ENCODE measurements around the gene VWA2. TPM values are rescaled to one million over a fixed set of nuclear protein-coding genes. Genes with fewer than 3 reads are reported as not detected.
A peak's percentile ranks its signal among the peaks of the same experiment; 100 is the strongest.

Gene VWA2
- total RNA-seq, 1 donor from 2014 or later = 0.08 TPM

DNA sequence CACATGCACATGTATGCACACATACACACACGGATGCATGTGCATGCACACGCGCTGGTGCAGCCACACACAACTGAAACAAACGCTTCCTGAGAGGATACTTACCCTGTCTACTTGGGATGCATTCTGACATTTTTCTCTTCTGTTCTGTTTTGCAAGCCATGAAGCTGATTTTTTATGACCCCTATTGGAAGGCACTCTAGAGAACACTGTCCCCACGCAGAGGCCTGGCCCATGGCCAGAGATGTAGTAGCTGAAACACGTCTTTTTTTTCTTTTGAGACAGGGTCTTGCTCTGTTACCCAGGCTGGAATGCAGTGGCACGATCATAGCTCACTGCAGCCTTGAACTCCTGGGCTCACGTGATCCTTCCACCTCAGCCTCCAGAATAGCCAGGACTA is 47.9 kb downstream of the VWA2 start:
- no peak for ATAC-seq (ENCODE audit: poor library complexity)
- DNase-seq = no peak
- intact Hi-C loops (cut with DNase I) = no loop called here

DNA sequence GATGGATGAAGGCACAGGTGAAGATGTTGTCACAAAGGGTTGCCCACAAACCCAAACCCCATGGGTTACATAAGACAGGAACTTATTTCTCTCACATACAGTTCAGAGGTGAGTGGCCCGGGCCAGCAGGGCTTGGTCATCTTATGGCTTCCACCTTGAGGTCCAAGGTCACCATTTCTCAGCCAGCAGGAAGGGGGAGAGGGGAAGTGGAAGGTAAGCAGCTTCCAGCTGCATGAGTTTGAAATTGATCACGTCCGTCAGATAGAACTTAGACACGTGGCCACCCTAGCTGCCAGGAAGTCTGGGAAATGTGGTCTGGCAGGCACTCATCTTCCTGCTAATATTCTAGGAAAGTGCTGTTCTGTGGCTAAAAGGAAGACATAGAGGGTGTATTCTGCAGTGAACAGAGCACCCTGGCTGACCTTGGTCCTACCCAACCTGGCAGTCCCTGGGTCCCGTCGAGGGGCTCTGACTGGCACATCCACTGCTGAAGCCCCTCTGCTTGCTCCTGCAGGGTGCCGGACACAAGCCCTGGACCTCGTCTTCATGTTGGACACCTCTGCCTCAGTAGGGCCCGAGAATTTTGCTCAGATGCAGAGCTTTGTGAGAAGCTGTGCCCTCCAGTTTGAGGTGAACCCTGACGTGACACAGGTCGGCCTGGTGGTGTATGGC is 49.5 kb downstream of the VWA2 start:
- ATAC-seq (ENCODE audit: poor library complexity) = no peak
- DNase-seq = no peak

DNA sequence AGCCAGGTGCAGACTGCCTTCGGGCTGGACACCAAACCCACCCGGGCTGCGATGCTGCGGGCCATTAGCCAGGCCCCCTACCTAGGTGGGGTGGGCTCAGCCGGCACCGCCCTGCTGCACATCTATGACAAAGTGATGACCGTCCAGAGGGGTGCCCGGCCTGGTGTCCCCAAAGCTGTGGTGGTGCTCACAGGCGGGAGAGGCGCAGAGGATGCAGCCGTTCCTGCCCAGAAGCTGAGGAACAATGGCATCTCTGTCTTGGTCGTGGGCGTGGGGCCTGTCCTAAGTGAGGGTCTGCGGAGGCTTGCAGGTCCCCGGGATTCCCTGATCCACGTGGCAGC is 50.0 kb downstream of the VWA2 start:
- intact Hi-C loops (cut with DNase I) = no loop called here
- DNase-seq = no peak
- no peak for ATAC-seq (ENCODE audit: poor library complexity)

More for the DNA sequence above, 49.5 kb downstream of the VWA2 start:
- intact Hi-C loops (cut with DNase I) = no loop called here

GRCh38 chr10:114290038-114290437 is 51.0 kb downstream of the VWA2 start:
- ATAC-seq (ENCODE audit: poor library complexity) (no peak), DNase-seq (no peak)
- intact Hi-C loops (cut with DNase I) = no loop called here

- intact Hi-C loops (cut with DNase I) = no loop called here
- ATAC-seq (ENCODE audit: poor library complexity) (no peak), DNase-seq (no peak)
Observed at GRCh38 chr10:114291076-114291475, 52.0 kb downstream of the VWA2 start.

GRCh38 chr10:114291516-114291915 is 52.5 kb downstream of the VWA2 start:
- ATAC-seq (ENCODE audit: poor library complexity) = no peak
- no peak for DNase-seq
- intact Hi-C loops (cut with DNase I) = no loop called here

- ATAC-seq (ENCODE audit: poor library complexity) = no peak
- no peak for DNase-seq
- intact Hi-C loops (cut with DNase I) = no loop called here
Observed at GRCh38 chr10:114293075-114293474, 54.0 kb downstream of the VWA2 start.

DNA sequence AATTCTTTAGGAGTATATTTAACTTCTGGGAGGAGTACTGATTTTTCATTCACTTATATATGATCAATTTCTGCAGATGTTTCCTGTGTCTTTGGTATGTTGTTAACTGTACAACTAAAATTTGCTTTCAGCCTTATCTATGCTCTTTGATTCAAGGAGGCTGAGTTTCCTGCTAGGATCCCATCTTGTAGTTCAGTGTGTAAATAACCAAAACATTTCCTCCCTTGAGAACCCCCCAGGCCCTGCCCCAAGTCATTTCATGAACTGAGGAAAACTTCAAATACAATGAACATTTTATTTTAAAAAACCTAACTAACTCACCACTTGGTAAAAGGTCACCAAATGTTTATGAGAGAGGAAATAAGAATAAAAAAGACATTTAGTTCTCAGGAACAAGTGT is 55.5 kb downstream of the VWA2 start:
- no peak for DNase-seq
- ATAC-seq (ENCODE audit: poor library complexity) = no peak
- intact Hi-C loops (cut with DNase I) = no loop called here

GRCh38 chr10:114295393-114295792 is 56.3 kb downstream of the VWA2 start:
- DNase-seq (no peak), ATAC-seq (ENCODE audit: poor library complexity) (no peak)
- intact Hi-C loops (cut with DNase I) = no loop called here

DNA sequence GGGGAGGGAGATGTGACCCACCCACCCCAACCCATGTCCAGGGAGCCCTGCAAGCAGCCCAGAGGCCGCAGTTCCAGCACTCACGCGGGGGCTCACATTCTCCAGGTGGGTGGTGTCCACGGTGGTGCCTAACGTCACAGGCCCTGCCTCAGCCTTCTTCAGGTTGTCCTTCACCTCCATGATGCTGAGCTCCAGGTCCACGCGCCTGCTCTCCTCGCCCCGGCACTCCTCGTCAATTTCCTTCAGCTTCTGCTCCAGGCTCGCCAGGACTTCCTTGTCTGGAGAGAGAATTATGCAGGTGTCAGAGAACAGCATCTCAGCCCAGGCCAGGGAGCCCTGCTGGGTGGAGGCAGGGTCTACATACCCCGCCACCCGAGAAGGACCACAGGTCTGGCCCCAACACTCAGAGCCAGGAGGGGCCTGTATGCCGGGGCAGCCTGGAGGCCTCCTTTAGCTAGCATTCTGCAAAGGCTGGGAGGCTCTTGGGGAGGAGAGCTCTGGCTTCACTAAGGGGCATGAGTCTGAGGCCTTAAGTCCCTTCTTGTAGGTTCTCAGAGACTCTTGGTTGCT is 58.2 kb downstream of the VWA2 start:
- no peak for ATAC-seq (ENCODE audit: poor library complexity)
- no peak for DNase-seq

GRCh38 chr10:114300036-114300645 is 61.1 kb downstream of the VWA2 start:
- intact Hi-C loops (cut with DNase I) = loop anchor here (10.0 kb wide), 1 partner anchor 505 kb away; no protein-coding TSS in a partner anchor
- ATAC-seq (ENCODE audit: poor library complexity) (no peak), DNase-seq (no peak)

More for the DNA sequence above, 58.2 kb downstream of the VWA2 start:
- intact Hi-C loops (cut with DNase I) = no loop called here

DNA sequence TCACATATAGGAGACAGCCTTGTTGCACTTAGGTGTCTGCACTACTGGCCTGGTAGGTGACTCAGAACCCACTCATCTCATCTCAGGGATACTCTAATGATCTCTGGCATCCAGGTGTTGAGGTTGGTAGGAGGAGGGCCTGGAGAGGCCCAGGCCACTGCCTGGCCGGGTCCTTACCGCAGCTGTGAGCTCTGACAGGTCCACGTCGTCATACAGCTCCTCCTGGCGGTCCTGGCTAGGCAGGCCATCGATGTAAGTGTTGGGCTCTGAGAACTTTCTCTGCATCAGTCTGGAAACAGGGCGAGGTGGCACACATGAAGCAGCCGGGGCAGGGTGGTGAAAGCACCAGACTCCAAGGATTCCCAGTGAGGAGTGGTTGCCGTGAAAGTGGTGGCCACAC is 62.1 kb downstream of the VWA2 start:
- intact Hi-C loops (cut with DNase I) = loop anchor here (10.0 kb wide), 1 partner anchor 504 kb away; no protein-coding TSS in a partner anchor
- ATAC-seq (ENCODE audit: poor library complexity) (no peak), DNase-seq (no peak)

- DNase-seq (peak; percentile 72), ATAC-seq (ENCODE audit: poor library complexity) (peak; percentile 26)
- intact Hi-C loops (cut with DNase I) = loop anchor here (10.0 kb wide), 1 partner anchor 503 kb away; no protein-coding TSS in a partner anchor
Observed at GRCh38 chr10:114301951-114302710, 63.1 kb downstream of the VWA2 start.

DNA sequence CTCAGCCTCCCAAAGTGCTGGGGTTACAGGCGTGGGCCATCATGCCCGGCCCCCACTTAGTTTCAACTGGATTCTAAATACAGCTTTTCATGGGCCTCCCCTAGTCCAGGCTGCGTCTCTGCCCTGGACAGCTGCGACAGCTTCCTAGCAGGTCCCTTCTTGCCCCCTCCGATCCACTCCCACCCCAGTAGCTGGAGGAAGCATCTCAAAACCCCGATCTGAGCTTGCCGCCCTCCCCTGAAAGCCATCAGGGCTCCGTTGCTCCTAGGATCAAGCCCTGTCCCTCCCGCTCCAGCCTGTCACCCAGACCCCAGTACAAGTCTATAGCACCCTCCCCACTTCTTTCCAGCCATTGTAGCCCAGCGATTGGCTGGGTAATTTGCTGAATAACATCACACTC is 64.5 kb downstream of the VWA2 start:
- DNase-seq (no peak), ATAC-seq (ENCODE audit: poor library complexity) (no peak)
- intact Hi-C loops (cut with DNase I) = loop anchor here (10.0 kb wide), 1 partner anchor 501 kb away; no protein-coding TSS in a partner anchor

GRCh38 chr10:114304017-114304570 is 65.0 kb downstream of the VWA2 start:
- DNase-seq (peak; percentile 84), ATAC-seq (ENCODE audit: poor library complexity) (peak; percentile 91)
- intact Hi-C loops (cut with DNase I) = loop anchor here (2.0 to 10.0 kb wide), 2 partner anchors 123 to 501 kb away; no protein-coding TSS in a partner anchor

- peak; percentile 62 for DNase-seq
- peak; percentile 83 for ATAC-seq (ENCODE audit: poor library complexity)
- intact Hi-C loops (cut with DNase I) = loop anchor here (2.0 to 10.0 kb wide), 2 partner anchors 122 to 500 kb away; no protein-coding TSS in a partner anchor
Observed at GRCh38 chr10:114304571-114305421, 65.7 kb downstream of the VWA2 start.

DNA sequence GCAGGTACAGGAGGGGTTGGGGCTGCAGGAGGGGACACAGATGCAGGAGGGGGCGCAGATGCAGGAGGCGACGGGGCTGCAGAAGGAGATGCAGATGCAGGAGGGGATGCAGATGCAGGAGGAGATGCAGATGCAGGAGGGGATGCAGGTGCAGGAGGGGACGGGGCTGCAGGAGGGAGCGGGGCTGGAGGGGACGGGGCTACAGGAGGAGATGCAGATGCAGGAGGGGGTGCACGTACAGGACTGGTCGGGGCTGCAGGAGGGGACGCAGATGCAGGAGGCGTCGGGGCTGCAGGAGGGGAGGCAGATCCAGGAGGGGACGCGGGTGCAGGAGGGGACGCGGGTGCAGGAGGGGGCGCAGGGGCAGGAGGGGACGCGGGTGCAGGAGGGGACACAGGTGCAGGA is 66.5 kb downstream of the VWA2 start:
- intact Hi-C loops (cut with DNase I) = loop anchor here (2.0 to 10.0 kb wide), 2 partner anchors 121 to 499 kb away; no protein-coding TSS in a partner anchor
- DNase-seq (no peak), ATAC-seq (ENCODE audit: poor library complexity) (no peak)
